KOPT-K1 (cell line): ENCODE measurements around the gene WDR20.

ENCODE experiments used
- H3K27ac ChIP-seq: fragments of 200-600 bp; sonication (generic); 2 replicates; pipeline ENCODE4 v1.5.1; 2016; ENCODE audit warnings: antibody characterized with exemption, mild to moderate bottlenecking, low read depth, low read length; ENCODE audit not compliant: poor library complexity, severe bottlenecking
- H3K36me3 ChIP-seq: fragments of 200-600 bp; sonication (generic); 2 replicates; pipeline ENCODE4 v1.5.1; 2017; ENCODE audit warnings: antibody characterized with exemption, mild to moderate bottlenecking, low read length, moderate library complexity; ENCODE audit not compliant: insufficient read depth
- H3K9me3 ChIP-seq: fragments of 200-600 bp; sonication (generic); 2 replicates; pipeline ENCODE4 v1.5.1; 2017; ENCODE audit warnings: antibody characterized with exemption, low read length, mild to moderate bottlenecking; ENCODE audit not compliant: insufficient read depth, poor library complexity, severe bottlenecking

The WDR20 gene

GRCh38 chr14:102194856-102195255 lies 55.2 kb downstream of the WDR20 start:
- Histone ChIP-seq H3K9me3 (no peaks in the 10 kb centered on the region), H3K27ac (no peak overlapping the region), H3K36me3 (peaks cover 34% of the 10 kb centered on the region)

- Histone ChIP-seq H3K9me3 (no peaks in the 10 kb centered on the region), H3K27ac (no peak overlapping the region), H3K36me3 (peaks cover 34% of the 10 kb centered on the region)
These were observed 55.7 kb downstream of the WDR20 start for GRCh38 chr14:102195446-102195845.

DNA sequence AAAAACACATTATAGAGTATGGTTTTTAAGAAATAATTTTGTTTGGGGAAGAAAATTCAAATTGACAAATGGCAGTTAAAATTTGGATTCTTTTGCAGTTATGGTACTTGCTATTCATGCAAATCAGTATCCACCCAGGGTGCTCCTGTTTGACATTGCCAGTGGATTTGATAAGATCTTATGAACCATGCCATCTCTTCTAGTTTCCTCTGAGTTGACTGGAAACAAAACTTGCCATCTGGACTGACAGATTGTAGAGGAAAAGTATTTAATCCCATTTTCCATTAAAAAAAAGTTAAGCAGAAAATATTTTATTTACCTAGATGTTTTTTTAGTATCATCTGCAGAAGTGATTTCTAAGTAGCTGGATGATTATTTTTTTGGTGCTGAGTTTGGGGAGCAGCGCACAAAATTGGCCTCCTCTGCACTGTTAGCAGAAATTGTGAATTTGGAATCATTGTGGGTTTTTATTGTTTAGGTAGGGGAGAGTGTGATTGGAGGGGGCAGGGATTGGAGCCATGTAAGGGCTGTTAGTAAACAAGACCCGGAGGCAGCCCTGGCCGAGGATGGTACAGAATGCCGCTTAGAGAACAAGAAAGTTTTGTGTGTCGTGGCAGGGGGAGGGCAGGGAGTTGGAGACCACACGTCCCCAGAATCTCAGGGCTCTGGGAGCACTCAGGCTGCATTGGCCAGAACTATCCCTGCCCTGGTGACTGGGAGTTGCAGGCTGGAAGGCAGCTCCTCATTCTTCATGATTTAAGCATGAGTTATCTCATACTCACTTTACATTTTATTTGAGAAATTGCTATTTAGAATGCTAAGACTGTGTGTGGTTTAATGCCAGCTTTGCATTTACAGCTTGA lies 56.6 kb downstream of the WDR20 start:
- Histone ChIP-seq H3K27ac (no peak overlapping the region), H3K9me3 (no peaks in the 10 kb centered on the region), H3K36me3 (peaks cover 34% of the 10 kb centered on the region)

- Histone ChIP-seq H3K36me3 (peaks cover 34% of the 10 kb centered on the region), H3K9me3 (no peaks in the 10 kb centered on the region), H3K27ac (no peak overlapping the region)
These were observed 57.2 kb downstream of the WDR20 start for GRCh38 chr14:102196902-102197230.

DNA sequence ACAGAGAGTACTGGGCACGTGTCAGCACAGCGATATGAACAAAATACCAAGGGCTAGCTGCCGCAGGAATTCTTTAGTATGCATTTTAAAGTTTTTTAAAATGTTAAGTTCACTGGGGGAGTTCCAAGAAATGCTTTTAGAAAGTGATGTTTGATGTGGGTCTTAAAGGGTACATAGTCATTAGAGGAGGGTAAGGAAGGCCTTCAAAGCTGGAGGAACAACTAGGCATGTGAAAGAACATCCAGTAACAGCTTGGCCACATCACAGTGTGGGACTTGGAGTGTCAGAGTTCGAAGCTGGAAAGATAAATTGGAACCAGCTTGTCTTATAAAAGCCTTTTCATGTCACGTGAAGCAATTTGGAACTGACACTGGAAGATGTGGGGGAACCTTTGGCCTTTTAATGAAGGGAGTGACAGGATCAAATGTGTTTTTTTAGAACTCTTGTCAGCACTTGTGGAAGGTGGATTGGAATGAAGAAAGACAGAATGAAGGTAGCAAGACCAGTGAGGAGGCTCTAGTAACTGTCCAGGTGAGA lies 57.7 kb downstream of the WDR20 start:
- Histone ChIP-seq H3K9me3 (no peaks in the 10 kb centered on the region), H3K36me3 (peaks cover 34% of the 10 kb centered on the region), H3K27ac (no peak overlapping the region)

GRCh38 chr14:102200690-102201352 lies 61.1 kb downstream of the WDR20 start:
- peaks cover 32% of the 10 kb centered on the region for H3K36me3 ChIP-seq
- no peaks in the 10 kb centered on the region for H3K9me3 ChIP-seq
- H3K27ac ChIP-seq: no peak overlapping the region

DNA sequence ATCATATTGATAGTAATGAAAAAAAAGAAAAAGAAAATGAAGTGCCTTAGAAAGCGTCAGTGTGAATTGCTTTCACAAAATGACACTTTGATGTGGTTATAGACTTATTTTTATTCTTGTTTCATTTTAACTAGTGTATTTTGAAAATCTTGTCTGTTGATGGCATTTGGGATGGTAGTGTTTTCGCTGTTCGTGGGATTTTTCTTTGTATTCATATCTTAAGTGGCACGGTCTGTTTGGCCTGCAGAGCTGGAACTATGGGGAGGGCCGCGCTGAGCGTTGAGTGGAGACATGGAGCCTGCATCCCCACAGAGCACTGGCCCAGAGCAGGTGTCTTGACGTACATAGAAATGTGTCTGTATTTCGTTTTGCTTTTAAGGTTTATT lies 61.6 kb downstream of the WDR20 start:
- no peaks in the 10 kb centered on the region for H3K9me3 ChIP-seq
- no peak overlapping the region for H3K27ac ChIP-seq
- H3K36me3 ChIP-seq: peaks cover 30% of the 10 kb centered on the region

- Histone ChIP-seq H3K9me3 (no peaks in the 10 kb centered on the region), H3K27ac (no peak overlapping the region), H3K36me3 (peaks cover 25% of the 10 kb centered on the region)
These were observed 62.1 kb downstream of the WDR20 start for GRCh38 chr14:102201776-102202175.

DNA sequence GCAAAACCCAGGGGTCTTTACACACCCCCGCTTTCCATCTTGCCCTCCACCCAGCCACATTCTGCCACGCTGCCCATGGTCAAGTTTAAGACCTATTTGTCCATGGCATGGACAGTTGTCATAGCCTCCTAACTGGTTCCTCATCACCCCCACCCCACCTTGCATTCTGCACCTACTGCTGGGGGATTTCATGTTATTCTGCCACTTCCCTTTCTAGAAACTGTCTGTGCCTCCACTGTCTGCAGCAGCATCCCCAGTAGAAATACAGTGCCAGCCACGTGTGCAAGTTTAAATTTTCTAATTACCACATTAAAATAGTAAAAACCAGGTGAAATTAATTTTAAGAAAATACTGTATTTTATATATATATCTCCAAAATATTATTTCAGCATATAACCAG lies 63.2 kb downstream of the WDR20 start:
- Histone ChIP-seq H3K36me3 (peaks cover 27% of the 10 kb centered on the region), H3K27ac (no peak overlapping the region), H3K9me3 (no peaks in the 10 kb centered on the region)

DNA sequence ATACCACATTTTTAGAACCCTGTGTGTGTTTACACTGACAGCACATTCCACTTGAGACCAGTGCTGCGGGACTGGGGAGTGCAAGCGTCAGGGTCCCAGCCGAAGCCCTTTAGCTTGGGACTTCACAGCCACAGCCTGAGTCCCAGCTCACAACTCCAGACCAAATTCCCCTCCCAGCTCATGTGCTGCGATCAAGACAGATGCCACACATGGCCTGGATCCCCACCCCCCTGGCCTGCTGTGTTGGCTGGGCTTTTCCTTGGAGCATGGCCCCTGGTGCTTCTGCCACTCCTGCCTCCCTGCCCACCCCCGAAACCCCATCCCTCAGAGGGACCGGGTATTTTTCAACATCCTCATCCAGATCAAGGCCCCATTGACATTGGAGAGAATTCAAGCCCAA lies 63.7 kb downstream of the WDR20 start:
- no peak overlapping the region for H3K27ac ChIP-seq
- peaks cover 28% of the 10 kb centered on the region for H3K36me3 ChIP-seq
- H3K9me3 ChIP-seq: no peaks in the 10 kb centered on the region

- H3K9me3 ChIP-seq: no peaks in the 10 kb centered on the region
- H3K36me3 ChIP-seq: peaks cover 33% of the 10 kb centered on the region
- H3K27ac ChIP-seq: no peak overlapping the region
These were observed 65.9 kb downstream of the WDR20 start for GRCh38 chr14:102205560-102205959.

GRCh38 chr14:102206918-102207317 lies 67.2 kb downstream of the WDR20 start:
- H3K27ac ChIP-seq: no peak overlapping the region
- H3K36me3 ChIP-seq: peaks cover 46% of the 10 kb centered on the region
- no peaks in the 10 kb centered on the region for H3K9me3 ChIP-seq

- H3K9me3 ChIP-seq: no peaks in the 10 kb centered on the region
- H3K36me3 ChIP-seq: peaks cover 46% of the 10 kb centered on the region
- no peak overlapping the region for H3K27ac ChIP-seq
These were observed 68.2 kb downstream of the WDR20 start for GRCh38 chr14:102207831-102208365.

GRCh38 chr14:102208741-102209140 lies 69.0 kb downstream of the WDR20 start:
- Histone ChIP-seq H3K9me3 (no peaks in the 10 kb centered on the region), H3K36me3 (peaks cover 46% of the 10 kb centered on the region), H3K27ac (no peak overlapping the region)

GRCh38 chr14:102209224-102209966 lies 69.7 kb downstream of the WDR20 start:
- Histone ChIP-seq H3K9me3 (no peaks in the 10 kb centered on the region), H3K27ac (no peak overlapping the region), H3K36me3 (peaks cover 42% of the 10 kb centered on the region)
